Measurements from ENCODE around the gene TXNRD2.

DNA sequence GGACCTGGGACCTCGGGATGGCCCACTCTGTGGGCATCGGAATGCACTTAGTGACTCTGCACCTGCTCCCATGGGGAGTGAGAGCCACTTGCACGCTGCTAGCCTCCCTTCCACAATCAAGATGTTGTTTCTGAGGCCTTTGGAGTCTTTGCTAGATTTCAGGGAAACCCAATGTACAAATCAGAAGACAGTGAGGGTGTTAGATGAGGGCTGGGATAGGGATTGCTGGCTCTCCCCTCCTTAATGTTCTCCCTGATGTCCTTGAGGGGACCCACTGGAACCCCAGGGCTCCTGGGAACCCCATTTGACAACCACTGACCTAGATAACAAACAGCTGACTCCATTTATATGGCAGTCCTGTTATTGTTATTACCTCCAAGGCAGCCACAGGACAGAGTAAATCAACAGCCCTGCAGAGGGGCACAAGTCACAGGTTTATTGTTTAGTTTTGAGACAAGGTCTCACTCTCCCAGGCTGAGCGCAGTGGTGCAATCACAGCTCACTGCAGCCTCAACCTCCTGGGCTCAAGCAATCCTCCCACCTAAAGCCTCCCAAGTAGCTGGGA is 31.4 kb downstream of the TXNRD2 start:
- TF ChIP-seq, protein P1, sequence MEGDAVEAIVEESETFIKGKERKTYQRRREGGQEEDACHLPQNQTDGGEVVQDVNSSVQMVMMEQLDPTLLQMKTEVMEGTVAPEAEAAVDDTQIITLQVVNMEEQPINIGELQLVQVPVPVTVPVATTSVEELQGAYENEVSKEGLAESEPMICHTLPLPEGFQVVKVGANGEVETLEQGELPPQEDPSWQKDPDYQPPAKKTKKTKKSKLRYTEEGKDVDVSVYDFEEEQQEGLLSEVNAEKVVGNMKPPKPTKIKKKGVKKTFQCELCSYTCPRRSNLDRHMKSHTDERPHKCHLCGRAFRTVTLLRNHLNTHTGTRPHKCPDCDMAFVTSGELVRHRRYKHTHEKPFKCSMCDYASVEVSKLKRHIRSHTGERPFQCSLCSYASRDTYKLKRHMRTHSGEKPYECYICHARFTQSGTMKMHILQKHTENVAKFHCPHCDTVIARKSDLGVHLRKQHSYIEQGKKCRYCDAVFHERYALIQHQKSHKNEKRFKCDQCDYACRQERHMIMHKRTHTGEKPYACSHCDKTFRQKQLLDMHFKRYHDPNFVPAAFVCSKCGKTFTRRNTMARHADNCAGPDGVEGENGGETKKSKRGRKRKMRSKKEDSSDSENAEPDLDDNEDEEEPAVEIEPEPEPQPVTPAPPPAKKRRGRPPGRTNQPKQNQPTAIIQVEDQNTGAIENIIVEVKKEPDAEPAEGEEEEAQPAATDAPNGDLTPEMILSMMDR (IDR thresholded peaks at IDR 0.05; ENCODE audit: borderline replicate concordance, extremely low read depth, low read length, poor library complexity, severe bottlenecking) = no peak
- TF ChIP-seq EZH2 (IDR thresholded peaks at IDR 0.05; ENCODE audit: borderline replicate concordance, low read depth, low read length, severe bottlenecking) = no peak
